H9 (cell line): ENCODE data around the gene ZNF614. TPM values are rescaled to one million over a fixed set of nuclear protein-coding genes. Genes with fewer than 3 reads are reported as not detected.

Experiments
- DNase-seq: peaks from one replicate; pipeline ENCODE4 v3.0.0-alpha.2; 2017
- H2AFZ ChIP-seq: one replicate; pipeline ENCODE4 v1.6.1; 2013; ENCODE audit warnings: mild to moderate bottlenecking, low read length, control low read depth, moderate library complexity
- H2AK5ac ChIP-seq: 2 replicates; pipeline ENCODE4 v1.6.1; 2013; ENCODE audit warnings: low read length, control low read depth, mixed read lengths; ENCODE audit not compliant: insufficient read length
- H2BK120ac ChIP-seq: one replicate; pipeline ENCODE4 v1.6.1; 2013; ENCODE audit warnings: low read depth, mild to moderate bottlenecking, low read length, control low read depth, inconsistent platforms; ENCODE audit not compliant: poor library complexity, severe bottlenecking
- H2BK12ac ChIP-seq: 2 replicates; pipeline ENCODE4 v1.6.1; 2013; ENCODE audit warnings: low read length, control low read depth, mixed read lengths, low read depth; ENCODE audit not compliant: insufficient read length
- H2BK15ac ChIP-seq: 2 replicates; pipeline ENCODE4 v1.6.1; 2013; ENCODE audit warnings: low read depth, low read length, control low read depth
- H2BK20ac ChIP-seq: one replicate; pipeline ENCODE4 v1.6.1; 2013; ENCODE audit warnings: low read depth, mild to moderate bottlenecking, low read length, control low read depth, inconsistent platforms; ENCODE audit not compliant: poor library complexity, severe bottlenecking
- H2BK5ac ChIP-seq: 2 replicates; pipeline ENCODE4 v1.6.1; 2013; ENCODE audit warnings: low read length, control low read depth, mixed read lengths; ENCODE audit not compliant: insufficient read length
- H3K14ac ChIP-seq: 2 replicates; pipeline ENCODE4 v1.6.1; 2013; ENCODE audit warnings: low read length, control low read depth; ENCODE audit not compliant: insufficient read depth
- H3K18ac ChIP-seq: 2 replicates; pipeline ENCODE4 v1.6.1; 2013; ENCODE audit warnings: low read depth, mild to moderate bottlenecking, mixed read lengths, low read length, control low read depth; ENCODE audit not compliant: insufficient read length
- H3K23ac ChIP-seq: 2 replicates; pipeline ENCODE4 v1.6.1; 2013; ENCODE audit warnings: low read length, control low read depth, mixed read lengths, low read depth; ENCODE audit not compliant: insufficient read length
- H3K23me2 ChIP-seq: 2 replicates; pipeline ENCODE4 v1.6.1; 2013; ENCODE audit warnings: low read depth, mild to moderate bottlenecking, mixed read lengths, low read length, control low read depth; ENCODE audit not compliant: insufficient read length, poor library complexity, severe bottlenecking
- H3K27ac ChIP-seq: 2 replicates; pipeline ENCODE4 v1.5.1; 2013; ENCODE audit warnings: low read length, control low read depth, mixed read lengths, low read depth; ENCODE audit not compliant: insufficient read length
- H3K27me3 ChIP-seq: 2 replicates; pipeline ENCODE4 v1.6.1; 2013; ENCODE audit warnings: low read length, control low read depth, inconsistent platforms; ENCODE audit not compliant: insufficient read depth
- H3K4ac ChIP-seq: 2 replicates; pipeline ENCODE4 v1.6.1; 2013; ENCODE audit warnings: low read depth, mild to moderate bottlenecking, control low read depth, inconsistent platforms, low read length, moderate library complexity
- H3K4me1 ChIP-seq: 2 replicates; pipeline ENCODE4 v1.6.1; 2013; ENCODE audit warnings: low read length, control low read depth, inconsistent platforms; ENCODE audit not compliant: insufficient read depth
- H3K4me2 ChIP-seq: 2 replicates; pipeline ENCODE4 v1.6.1; 2013; ENCODE audit warnings: low read length, control low read depth, mixed read lengths; ENCODE audit not compliant: insufficient read length, insufficient read depth
- H3K56ac ChIP-seq: 2 replicates; pipeline ENCODE4 v1.6.1; 2013; ENCODE audit warnings: low read depth, mild to moderate bottlenecking, mixed read lengths, low read length, control low read depth; ENCODE audit not compliant: insufficient read length
- H3K79me1 ChIP-seq: 2 replicates; pipeline ENCODE4 v1.6.1; 2013; ENCODE audit warnings: low read depth, mild to moderate bottlenecking, moderate library complexity, low read length, control low read depth, inconsistent platforms; ENCODE audit not compliant: insufficient read depth, poor library complexity, severe bottlenecking
- H3K79me2 ChIP-seq: 2 replicates; pipeline ENCODE4 v1.6.1; 2013; ENCODE audit warnings: low read length, control low read depth, inconsistent platforms; ENCODE audit not compliant: insufficient read depth
- H3K9ac ChIP-seq: 2 replicates; pipeline ENCODE4 v1.6.1; 2013; ENCODE audit warnings: low read length, control low read depth, mixed read lengths; ENCODE audit not compliant: insufficient read length; ENCODE audit errors: extremely low read depth
- H3K9me3 ChIP-seq: one replicate; pipeline ENCODE4 v1.6.1; 2013; ENCODE audit warnings: low read depth, low read length, inconsistent platforms; ENCODE audit not compliant: control insufficient read depth
- H3T11ph ChIP-seq: one replicate; pipeline ENCODE4 v1.6.1; 2013; ENCODE audit warnings: mild to moderate bottlenecking, low read length, control low read depth, inconsistent platforms
- H4K20me1 ChIP-seq: one replicate; pipeline ENCODE4 v1.6.1; 2013; ENCODE audit not compliant: control insufficient read depth, insufficient read length, insufficient read depth
- H4K5ac ChIP-seq: 2 replicates; pipeline ENCODE4 v1.6.1; 2013; ENCODE audit warnings: low read depth, mild to moderate bottlenecking, mixed read lengths, low read length, control low read depth; ENCODE audit not compliant: insufficient read length
- H4K8ac ChIP-seq: replicated peaks from 2 replicates; pipeline ENCODE4 v1.6.1; 2013; ENCODE audit warnings: low read length, control low read depth, mixed read lengths, low read depth; ENCODE audit not compliant: insufficient read length
- H4K91ac ChIP-seq: 2 replicates; pipeline ENCODE4 v1.6.1; 2013; ENCODE audit warnings: low read depth, mild to moderate bottlenecking, moderate library complexity, mixed read lengths, low read length, control low read depth; ENCODE audit not compliant: insufficient read length
- H3K27ac Mint-ChIP-seq, 3 experiments: 2 replicates in 2 of 3; 3 replicates in 1 of 3; pipeline ENCODE4 v1.8.0; 2020 to 2021; ENCODE audit warnings: mixed read lengths in 3 of 3, mild to moderate bottlenecking in 1 of 3, moderate library complexity in 1 of 3
- H3K27me3 Mint-ChIP-seq: 2 replicates; pipeline ENCODE4 v1.8.0; 2021; ENCODE audit warnings: low read depth, mild to moderate bottlenecking, moderate library complexity, mixed read lengths
- H3K36me3 Mint-ChIP-seq, 3 experiments: 2 replicates in 2 of 3; 3 replicates in 1 of 3; pipeline ENCODE4 v1.8.0; 2020 to 2021; ENCODE audit warnings: low read depth in 3 of 3, mixed read lengths in 3 of 3; ENCODE audit not compliant: insufficient read depth in 1 of 3
- H3K4me1 Mint-ChIP-seq, 2 experiments: 2 replicates each; pipeline ENCODE4 v1.8.0; 2020; ENCODE audit warnings: mixed read lengths in 2 of 2
- H3K4me3 Mint-ChIP-seq, 2 experiments: 2 replicates in 1 of 2; 3 replicates in 1 of 2; pipeline ENCODE4 v1.8.0; 2020 to 2021; ENCODE audit warnings: mild to moderate bottlenecking in 2 of 2, mixed read lengths in 2 of 2, moderate library complexity in 1 of 2
- H3K9me3 Mint-ChIP-seq, 2 experiments: 2 replicates in 1 of 2; 3 replicates in 1 of 2; pipeline ENCODE4 v1.8.0; 2020; ENCODE audit warnings: mild to moderate bottlenecking in 2 of 2, mixed read lengths in 2 of 2, moderate library complexity in 1 of 2
- WGBS: extraction: QIAGEN DNeasy Blood & Tissue Kit; methylation state at CpG from one replicate; pipeline ENCODE4 v1.1.7; 2013; ENCODE audit warnings: missing lambda C conversion rate, low lambda C conversion rate, mixed read lengths; ENCODE audit not compliant: insufficient read length; ENCODE audit errors: extremely low coverage; 5-methylcytosine and 5-hydroxymethylcytosine counted together
- total RNA-seq: library from RNA; stranded (reverse); gene quantifications from 2 replicates; pipeline ENCODE4 v1.2.1, GENCODE V29; 2021
- TF ChIP-seq, protein P1 (sequence below): fragments of 200-600 bp; sonication (generic); conservative IDR thresholded peaks from 3 replicates; pipeline ENCODE4 v1.8.0; 2021; ENCODE audit warnings: antibody characterized with exemption, mild to moderate bottlenecking

ZNF614 gene
- total RNA-seq, 1 experiment from 2014 or later: 23.1 TPM

DNA sequence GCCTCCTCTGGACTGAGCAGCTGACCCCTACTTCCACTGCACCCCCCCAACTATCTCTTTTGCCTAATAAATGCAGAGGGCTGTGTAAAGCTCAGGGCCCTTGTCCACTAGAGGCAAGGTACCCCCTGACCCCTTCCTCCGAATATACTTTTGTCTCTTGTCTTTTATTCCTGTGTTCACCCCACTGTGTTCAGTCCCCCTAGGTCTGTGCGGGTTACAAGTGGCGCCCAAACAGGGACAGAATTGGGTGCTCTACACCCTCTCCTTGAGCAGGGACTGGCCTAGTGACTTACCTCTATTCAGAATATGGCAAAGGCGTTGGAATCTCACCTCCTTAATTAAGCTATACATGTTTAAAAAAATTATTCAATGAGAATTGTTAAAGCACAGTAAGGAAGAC, 56.6 kb downstream of the ZNF614 start:
- no peaks in the 10 kb centered on the region for H4K20me1 ChIP-seq
- H3K4me3 Mint-ChIP-seq: no peak overlapping the region
- no peak overlapping the region for H4K91ac ChIP-seq
- H3K9me3 Mint-ChIP-seq: peaks cover 78 to 83% of the 10 kb centered on the region in 2 experiments
- H3K27me3 Mint-ChIP-seq: no peaks in the 10 kb centered on the region
- H3T11ph ChIP-seq: no peak overlapping the region
- no peak overlapping the region for H2BK20ac ChIP-seq
- H4K8ac ChIP-seq: no peak overlapping the region
- WGBS: no CpG with 5 or more reads among the region's 4 CpGs
- H2BK15ac ChIP-seq: no peak overlapping the region
- H3K9me3 ChIP-seq: peaks cover 66% of the 10 kb centered on the region
- H3K23ac ChIP-seq: no peak overlapping the region
- no peaks in the 10 kb centered on the region for H3K4me1 Mint-ChIP-seq
- H3K27me3 ChIP-seq: no peaks in the 10 kb centered on the region
- TF ChIP-seq, protein P1, sequence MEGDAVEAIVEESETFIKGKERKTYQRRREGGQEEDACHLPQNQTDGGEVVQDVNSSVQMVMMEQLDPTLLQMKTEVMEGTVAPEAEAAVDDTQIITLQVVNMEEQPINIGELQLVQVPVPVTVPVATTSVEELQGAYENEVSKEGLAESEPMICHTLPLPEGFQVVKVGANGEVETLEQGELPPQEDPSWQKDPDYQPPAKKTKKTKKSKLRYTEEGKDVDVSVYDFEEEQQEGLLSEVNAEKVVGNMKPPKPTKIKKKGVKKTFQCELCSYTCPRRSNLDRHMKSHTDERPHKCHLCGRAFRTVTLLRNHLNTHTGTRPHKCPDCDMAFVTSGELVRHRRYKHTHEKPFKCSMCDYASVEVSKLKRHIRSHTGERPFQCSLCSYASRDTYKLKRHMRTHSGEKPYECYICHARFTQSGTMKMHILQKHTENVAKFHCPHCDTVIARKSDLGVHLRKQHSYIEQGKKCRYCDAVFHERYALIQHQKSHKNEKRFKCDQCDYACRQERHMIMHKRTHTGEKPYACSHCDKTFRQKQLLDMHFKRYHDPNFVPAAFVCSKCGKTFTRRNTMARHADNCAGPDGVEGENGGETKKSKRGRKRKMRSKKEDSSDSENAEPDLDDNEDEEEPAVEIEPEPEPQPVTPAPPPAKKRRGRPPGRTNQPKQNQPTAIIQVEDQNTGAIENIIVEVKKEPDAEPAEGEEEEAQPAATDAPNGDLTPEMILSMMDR: no peak
- no peak overlapping the region for H2BK120ac ChIP-seq
- H3K9ac ChIP-seq: no peak overlapping the region
- peaks cover 75 to 86% (median 84%) of the 10 kb centered on the region in 3 experiments for H3K36me3 Mint-ChIP-seq
- H2BK12ac ChIP-seq: no peak overlapping the region
- H3K23me2 ChIP-seq: no peaks in the 10 kb centered on the region
- no peak overlapping the region for H3K27ac Mint-ChIP-seq
- no peak for DNase-seq
- no peak overlapping the region for H3K18ac ChIP-seq
- H3K27ac ChIP-seq: no peak overlapping the region
- H4K5ac ChIP-seq: no peak overlapping the region
- H3K14ac ChIP-seq: no peak overlapping the region
- H2AK5ac ChIP-seq: no peak overlapping the region
- H3K4me1 ChIP-seq: no peaks in the 10 kb centered on the region
- H3K4ac ChIP-seq: no peak overlapping the region
- H3K56ac ChIP-seq: no peak overlapping the region
- H2AFZ ChIP-seq: no peak overlapping the region
- H3K4me2 ChIP-seq: no peak overlapping the region
- no peak overlapping the region for H2BK5ac ChIP-seq
- H3K79me2 ChIP-seq: no peaks in the 10 kb centered on the region
- no peaks in the 10 kb centered on the region for H3K79me1 ChIP-seq
